GM10266 (cell line): ENCODE results near the gene GMDS.

Experiments
- DNase-seq: peaks from one replicate; pipeline ENCODE4 v3.0.0; 2012; ENCODE audit errors: extremely low spot score
- TF ChIP-seq, protein P1 (sequence below): IDR thresholded peaks from 2 replicates; pipeline ENCODE4 v1.5.1; 2012; ENCODE audit warnings: mild to moderate bottlenecking, low read depth; ENCODE audit not compliant: control insufficient read depth, insufficient read depth; ENCODE audit errors: missing control alignments

Gene GMDS

DNA sequence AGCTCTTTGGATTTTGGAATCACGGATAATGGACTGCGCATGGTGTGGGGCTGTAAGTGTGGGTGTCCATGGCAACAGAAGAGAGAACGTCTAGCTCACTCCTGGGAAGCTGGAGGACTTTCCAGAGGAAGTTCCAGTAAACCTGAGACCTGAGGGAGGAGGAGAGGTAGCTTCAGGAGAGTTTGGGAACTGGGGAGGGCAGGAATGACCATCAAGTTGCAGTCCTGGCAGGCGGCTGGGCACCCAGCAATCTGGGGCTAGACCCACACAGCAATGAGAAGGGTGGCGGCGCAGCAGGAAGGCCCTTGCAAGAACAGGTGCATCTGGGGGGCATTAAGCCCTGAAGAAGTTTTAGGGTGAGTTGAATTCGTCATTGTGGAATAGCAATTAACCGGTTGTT is 539.8 kb downstream of the GMDS start:
- TF ChIP-seq, protein P1, sequence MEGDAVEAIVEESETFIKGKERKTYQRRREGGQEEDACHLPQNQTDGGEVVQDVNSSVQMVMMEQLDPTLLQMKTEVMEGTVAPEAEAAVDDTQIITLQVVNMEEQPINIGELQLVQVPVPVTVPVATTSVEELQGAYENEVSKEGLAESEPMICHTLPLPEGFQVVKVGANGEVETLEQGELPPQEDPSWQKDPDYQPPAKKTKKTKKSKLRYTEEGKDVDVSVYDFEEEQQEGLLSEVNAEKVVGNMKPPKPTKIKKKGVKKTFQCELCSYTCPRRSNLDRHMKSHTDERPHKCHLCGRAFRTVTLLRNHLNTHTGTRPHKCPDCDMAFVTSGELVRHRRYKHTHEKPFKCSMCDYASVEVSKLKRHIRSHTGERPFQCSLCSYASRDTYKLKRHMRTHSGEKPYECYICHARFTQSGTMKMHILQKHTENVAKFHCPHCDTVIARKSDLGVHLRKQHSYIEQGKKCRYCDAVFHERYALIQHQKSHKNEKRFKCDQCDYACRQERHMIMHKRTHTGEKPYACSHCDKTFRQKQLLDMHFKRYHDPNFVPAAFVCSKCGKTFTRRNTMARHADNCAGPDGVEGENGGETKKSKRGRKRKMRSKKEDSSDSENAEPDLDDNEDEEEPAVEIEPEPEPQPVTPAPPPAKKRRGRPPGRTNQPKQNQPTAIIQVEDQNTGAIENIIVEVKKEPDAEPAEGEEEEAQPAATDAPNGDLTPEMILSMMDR: no peak
- no peak for DNase-seq

DNA sequence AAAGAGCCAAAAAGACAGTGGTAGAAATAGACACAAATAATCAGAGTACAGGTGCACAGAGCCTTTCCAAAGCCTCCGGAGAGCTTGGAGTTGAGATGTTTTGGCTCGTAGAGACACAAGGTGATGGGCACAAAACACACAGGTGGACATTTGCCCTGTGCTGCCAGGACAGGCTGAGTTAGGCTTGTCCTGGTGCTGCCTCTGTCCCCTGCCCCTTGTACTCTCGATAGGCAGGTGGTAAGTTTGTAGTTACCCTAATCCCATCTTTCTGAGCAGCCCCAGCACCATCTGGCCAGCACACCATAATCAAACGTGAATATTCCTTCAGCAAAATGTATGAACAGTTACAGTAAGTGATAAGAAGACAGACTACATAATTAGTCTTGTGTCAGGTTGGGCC is 540.2 kb downstream of the GMDS start:
- TF ChIP-seq, protein P1: no peak
- no peak for DNase-seq

DNA sequence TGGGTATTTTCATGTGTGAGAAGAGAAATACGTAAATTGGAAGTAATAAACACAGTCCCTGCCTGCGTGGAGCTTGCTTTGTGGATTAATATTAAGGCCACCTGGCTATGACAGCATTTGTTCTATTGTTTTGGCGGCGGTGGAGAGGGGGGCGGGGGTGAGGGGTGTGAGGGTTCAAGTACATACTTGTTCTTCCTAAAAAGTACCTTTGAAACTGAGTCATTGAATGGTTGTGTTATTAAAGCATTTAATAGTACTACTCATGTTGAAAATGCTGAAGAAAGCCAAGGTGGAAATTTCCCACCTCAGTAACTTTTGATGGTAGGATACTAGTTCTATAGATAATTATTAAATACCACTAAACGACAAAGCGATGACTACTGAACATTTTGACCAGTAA is 540.7 kb downstream of the GMDS start:
- DNase-seq: no peak
- TF ChIP-seq, protein P1: no peak

GRCh38 chr6:1703923-1704322 is 541.5 kb downstream of the GMDS start:
- no peak for DNase-seq
- TF ChIP-seq, protein P1: no peak

GRCh38 chr6:1703091-1703855 is 542.1 kb downstream of the GMDS start:
- TF ChIP-seq, protein P1: no peak
- no peak for DNase-seq

DNA sequence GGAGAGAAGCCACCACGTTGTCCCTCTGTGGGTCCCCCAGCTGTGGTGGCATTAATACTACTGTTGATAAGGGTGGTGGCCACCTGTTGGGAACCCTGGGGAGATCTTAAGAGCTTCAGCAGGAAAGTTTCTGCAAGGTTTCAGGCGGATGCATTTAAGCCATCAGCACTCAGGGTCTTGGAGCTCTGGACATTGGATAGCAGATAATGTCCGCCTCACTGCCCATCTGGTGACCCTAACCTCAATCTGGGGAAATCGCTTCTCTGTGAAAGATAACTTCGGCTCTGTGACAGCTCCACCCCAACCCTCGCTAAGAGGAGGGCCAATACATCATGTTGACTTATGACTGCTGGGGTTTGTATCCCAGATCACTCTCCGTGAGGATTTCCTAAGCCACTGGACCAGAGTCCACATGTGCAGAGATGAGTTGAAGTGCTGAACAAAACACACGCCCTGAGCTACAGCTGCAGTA is 542.8 kb downstream of the GMDS start:
- TF ChIP-seq, protein P1: no peak
- no peak for DNase-seq

DNA sequence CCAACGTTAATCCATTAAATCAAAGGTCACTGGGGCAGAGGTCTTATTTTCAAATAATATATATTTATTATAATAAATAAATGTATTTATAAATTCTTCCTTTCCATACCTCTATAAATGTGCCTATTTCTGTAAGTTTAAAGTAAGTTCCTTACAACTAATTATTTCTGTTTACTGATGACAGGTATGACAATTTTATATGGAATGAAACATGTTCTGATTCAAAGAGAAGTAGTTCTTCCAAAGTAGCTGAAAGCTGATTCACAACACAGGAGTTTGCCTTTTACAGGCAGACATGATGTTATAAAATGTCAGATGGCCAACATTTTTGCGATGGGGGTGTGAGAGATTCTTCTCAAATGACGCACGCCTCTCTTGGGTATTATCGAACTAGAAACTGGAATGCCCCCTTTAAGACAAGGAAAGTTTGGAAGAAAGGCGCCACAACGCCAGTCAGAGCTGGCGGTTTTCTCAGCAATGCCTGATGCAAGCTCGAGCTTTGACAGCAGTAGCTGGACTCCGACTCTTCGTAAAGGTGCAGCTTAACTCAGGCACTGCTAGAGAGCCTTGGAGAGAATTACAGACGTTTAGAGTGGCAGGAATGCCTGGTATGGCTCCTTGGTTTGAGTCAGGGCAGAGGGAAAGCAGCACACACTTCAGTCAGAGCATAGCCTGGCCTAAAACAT is 543.6 kb downstream of the GMDS start:
- TF ChIP-seq, protein P1: no peak
- DNase-seq: no peak
